Panc1 (cell line): ENCODE data around the gene TMEM242. TPM values are rescaled to one million over a fixed set of nuclear protein-coding genes. Genes with fewer than 3 reads are reported as not detected.

Source experiments
- ATAC-seq: fragments of 200-7000 bp; cut with Tn5 transposase; 2 replicates; pipeline ENCODE4 v1.9.1; 2020; ENCODE audit warnings: mild to moderate bottlenecking, moderate library complexity
- BruUV-seq: library from RNA; stranded (reverse); fragments of 400-500 nt; replicated peaks from 2 replicates; lab custom pipeline; 2021; lab: Mats Ljungman, UMichigan
- CTCF ChIA-PET: fragments of 300-600 bp; sonication (Branson Sonifier 250); formaldehyde crosslinking; loops from one replicate; lab custom pipeline; 2022; ENCODE audit warnings: antibody characterized with exemption; lab: Charles Lee
- POLR2A ChIA-PET: fragments of 300-600 bp; sonication (Branson Sonifier 250); formaldehyde crosslinking; loops from one replicate; lab custom pipeline; 2022; ENCODE audit warnings: antibody characterized with exemption; lab: Charles Lee
- DNase-seq: peaks from one replicate; pipeline ENCODE4 v3.0.0-alpha.2; 2010; ENCODE audit warnings: low read depth, low spot score
- H3K27ac ChIP-seq: 2 replicates; pipeline ENCODE4 v1.5.1; 2011; ENCODE audit warnings: mild to moderate bottlenecking, low read length, inconsistent platforms
- H3K27me3 ChIP-seq: fragments of 200-500 bp; sonication (Bioruptor generic); 2 replicates; pipeline ENCODE4 v1.6.0; 2014; ENCODE audit warnings: low read length, inconsistent platforms; ENCODE audit not compliant: control insufficient read depth, insufficient read depth
- H3K36me3 ChIP-seq: fragments of 200-500 bp; sonication (Bioruptor generic); 2 replicates; pipeline ENCODE4 v1.5.1; 2014; ENCODE audit warnings: inconsistent platforms, mild to moderate bottlenecking, low read length, moderate library complexity; ENCODE audit not compliant: control insufficient read depth, insufficient read depth
- H3K4me1 ChIP-seq: 2 replicates; pipeline ENCODE4 v1.5.1; 2011; ENCODE audit warnings: inconsistent platforms, mild to moderate bottlenecking, low read length, moderate library complexity; ENCODE audit not compliant: control insufficient read depth, insufficient read depth
- H3K4me3 ChIP-seq, 2 experiments: 2 replicates each; pipeline ENCODE4 v1.5.1; 2011 to 2012; ENCODE audit warnings: low read depth in 2 of 2, low read length in 2 of 2, mild to moderate bottlenecking in 2 of 2, inconsistent platforms in 1 of 2, moderate library complexity in 1 of 2
- H3K9me3 ChIP-seq: fragments of 200-500 bp; sonication (Bioruptor generic); 2 replicates; pipeline ENCODE4 v1.5.1; 2014; ENCODE audit warnings: low read depth, mild to moderate bottlenecking, inconsistent platforms, low read length, moderate library complexity; ENCODE audit not compliant: control insufficient read depth, insufficient read depth
- POLR2AphosphoS5 ChIP-seq: IDR thresholded peaks from 2 replicates; pipeline ENCODE4 v1.6.1; 2012; ENCODE audit warnings: mild to moderate bottlenecking, low read depth, low read length, moderate library complexity
- SIN3A ChIP-seq: IDR thresholded peaks from 2 replicates; pipeline ENCODE4 v1.6.1; 2012; ENCODE audit warnings: low read depth, mild to moderate bottlenecking, low read length, moderate library complexity, borderline replicate concordance; ENCODE audit not compliant: insufficient read depth
- TCF7L2 ChIP-seq: IDR thresholded peaks from 2 replicates; pipeline ENCODE4 v1.6.1; 2011; ENCODE audit warnings: mild to moderate bottlenecking, low read depth, low read length, inconsistent platforms
- in situ Hi-C: cut with HindIII; loops from 2 replicates; pipeline ENCODE4 v1.10.0; 2016; ENCODE audit warnings: low sequenced_read_pairs, low pct_unique_long_range_greater_than_20kb
- intact Hi-C: fragments of 100-400 bp; cut with micrococcal nuclease; formaldehyde crosslinking; loops from one replicate; pipeline ENCODE4 v1.10.0; 2022; ENCODE audit not compliant: unreplicated experiment
- total RNA-seq: library from RNA; stranded (reverse); gene quantifications from one replicate; pipeline ENCODE4 v1.2.1, GENCODE V29; 2021; ENCODE audit not compliant: unreplicated experiment
- TF ChIP-seq, protein P1 (sequence below): fragments of 450-650 bp; IDR thresholded peaks from 2 replicates; pipeline ENCODE4 v1.5.1; 2017; ENCODE audit warnings: mild to moderate bottlenecking
- TF ChIP-seq, protein P2 (sequence below), 2 experiments: IDR thresholded peaks; 2 replicates each; pipeline ENCODE4 v1.6.1; 2011 to 2012; ENCODE audit warnings: low read depth in 2 of 2, control low read depth in 1 of 2, low read length in 1 of 2, mild to moderate bottlenecking in 1 of 2, moderate library complexity in 1 of 2; ENCODE audit not compliant: insufficient read depth in 1 of 2

The TMEM242 gene
- total RNA-seq, 1 experiment from 2014 or later = 6.8 TPM

DNA sequence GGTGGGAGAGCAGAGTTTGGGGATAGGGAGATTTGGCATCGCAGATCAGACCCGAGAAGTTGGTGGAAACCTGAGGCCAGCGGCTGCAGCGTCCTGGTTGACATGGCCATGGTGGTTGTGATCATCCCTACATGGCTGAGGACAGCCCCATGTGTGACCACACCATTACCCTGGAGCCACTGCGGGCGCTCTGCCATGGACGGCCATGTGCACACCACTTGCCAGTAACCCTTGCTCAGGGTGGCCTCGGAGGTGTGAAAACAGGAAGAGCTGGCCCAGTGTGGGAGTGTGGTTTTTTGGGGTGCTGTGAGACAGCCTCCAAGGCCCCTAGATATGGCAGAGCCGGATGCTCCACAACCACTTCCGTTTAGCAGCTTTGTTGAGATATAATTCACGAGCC is 64.4 kb downstream of the TMEM242 start:
- ATAC-seq = no peak
- intact Hi-C loops = no loop called here
- no peak for DNase-seq
- ChIA-PET CTCF (no interaction called here), POLR2A (no interaction called here)
- Histone ChIP-seq H3K27me3 (peaks cover 8% of the 10 kb centered on the region; the same call in 1 of the 2 replicates), H3K36me3 (no peaks in the 10 kb centered on the region), H3K9me3 (no peaks in the 10 kb centered on the region), H3K4me1 (no peaks in the 10 kb centered on the region), H3K4me3 (no peak overlapping the region), H3K27ac (no peak overlapping the region)
- TF ChIP-seq, protein P1, sequence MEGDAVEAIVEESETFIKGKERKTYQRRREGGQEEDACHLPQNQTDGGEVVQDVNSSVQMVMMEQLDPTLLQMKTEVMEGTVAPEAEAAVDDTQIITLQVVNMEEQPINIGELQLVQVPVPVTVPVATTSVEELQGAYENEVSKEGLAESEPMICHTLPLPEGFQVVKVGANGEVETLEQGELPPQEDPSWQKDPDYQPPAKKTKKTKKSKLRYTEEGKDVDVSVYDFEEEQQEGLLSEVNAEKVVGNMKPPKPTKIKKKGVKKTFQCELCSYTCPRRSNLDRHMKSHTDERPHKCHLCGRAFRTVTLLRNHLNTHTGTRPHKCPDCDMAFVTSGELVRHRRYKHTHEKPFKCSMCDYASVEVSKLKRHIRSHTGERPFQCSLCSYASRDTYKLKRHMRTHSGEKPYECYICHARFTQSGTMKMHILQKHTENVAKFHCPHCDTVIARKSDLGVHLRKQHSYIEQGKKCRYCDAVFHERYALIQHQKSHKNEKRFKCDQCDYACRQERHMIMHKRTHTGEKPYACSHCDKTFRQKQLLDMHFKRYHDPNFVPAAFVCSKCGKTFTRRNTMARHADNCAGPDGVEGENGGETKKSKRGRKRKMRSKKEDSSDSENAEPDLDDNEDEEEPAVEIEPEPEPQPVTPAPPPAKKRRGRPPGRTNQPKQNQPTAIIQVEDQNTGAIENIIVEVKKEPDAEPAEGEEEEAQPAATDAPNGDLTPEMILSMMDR = no peak
- TF ChIP-seq SIN3A (no peak), POLR2AphosphoS5 (no peak), TCF7L2 (no peak)
- TF ChIP-seq, protein P2, sequence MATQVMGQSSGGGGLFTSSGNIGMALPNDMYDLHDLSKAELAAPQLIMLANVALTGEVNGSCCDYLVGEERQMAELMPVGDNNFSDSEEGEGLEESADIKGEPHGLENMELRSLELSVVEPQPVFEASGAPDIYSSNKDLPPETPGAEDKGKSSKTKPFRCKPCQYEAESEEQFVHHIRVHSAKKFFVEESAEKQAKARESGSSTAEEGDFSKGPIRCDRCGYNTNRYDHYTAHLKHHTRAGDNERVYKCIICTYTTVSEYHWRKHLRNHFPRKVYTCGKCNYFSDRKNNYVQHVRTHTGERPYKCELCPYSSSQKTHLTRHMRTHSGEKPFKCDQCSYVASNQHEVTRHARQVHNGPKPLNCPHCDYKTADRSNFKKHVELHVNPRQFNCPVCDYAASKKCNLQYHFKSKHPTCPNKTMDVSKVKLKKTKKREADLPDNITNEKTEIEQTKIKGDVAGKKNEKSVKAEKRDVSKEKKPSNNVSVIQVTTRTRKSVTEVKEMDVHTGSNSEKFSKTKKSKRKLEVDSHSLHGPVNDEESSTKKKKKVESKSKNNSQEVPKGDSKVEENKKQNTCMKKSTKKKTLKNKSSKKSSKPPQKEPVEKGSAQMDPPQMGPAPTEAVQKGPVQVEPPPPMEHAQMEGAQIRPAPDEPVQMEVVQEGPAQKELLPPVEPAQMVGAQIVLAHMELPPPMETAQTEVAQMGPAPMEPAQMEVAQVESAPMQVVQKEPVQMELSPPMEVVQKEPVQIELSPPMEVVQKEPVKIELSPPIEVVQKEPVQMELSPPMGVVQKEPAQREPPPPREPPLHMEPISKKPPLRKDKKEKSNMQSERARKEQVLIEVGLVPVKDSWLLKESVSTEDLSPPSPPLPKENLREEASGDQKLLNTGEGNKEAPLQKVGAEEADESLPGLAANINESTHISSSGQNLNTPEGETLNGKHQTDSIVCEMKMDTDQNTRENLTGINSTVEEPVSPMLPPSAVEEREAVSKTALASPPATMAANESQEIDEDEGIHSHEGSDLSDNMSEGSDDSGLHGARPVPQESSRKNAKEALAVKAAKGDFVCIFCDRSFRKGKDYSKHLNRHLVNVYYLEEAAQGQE (IDR thresholded peaks at IDR 0.05; ENCODE audit: insufficient read depth in 1 of 2, low read depth in 2 of 2, low read length in 1 of 2) = no peak
- BruUV-seq = no TSS peak
- in situ Hi-C loops = no loop called here

DNA sequence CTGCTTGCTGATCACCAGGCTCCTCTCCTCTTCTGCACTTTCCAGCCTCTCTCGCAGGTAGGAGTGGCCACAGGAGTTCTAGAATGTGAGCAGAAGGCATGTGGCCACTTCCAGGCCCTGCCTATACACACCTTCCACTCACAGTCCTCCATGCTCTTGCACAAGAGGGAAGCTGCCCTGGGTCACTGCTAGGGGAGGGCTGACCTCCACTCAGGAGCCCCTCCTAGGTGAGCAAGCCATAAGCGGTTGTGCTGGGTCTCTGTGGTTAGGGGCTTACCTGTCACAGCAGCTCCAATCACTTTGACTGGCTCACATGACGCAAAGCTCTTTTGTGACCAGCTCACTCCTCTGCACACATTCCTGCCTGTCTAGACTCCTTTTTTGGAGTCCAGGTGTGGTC is 68.2 kb downstream of the TMEM242 start:
- ATAC-seq (no peak), DNase-seq (no peak)
- TF ChIP-seq TCF7L2 = no peak
- TF ChIP-seq, protein P1 = no peak
- TF ChIP-seq SIN3A = no peak
- TF ChIP-seq, protein P2 (IDR thresholded peaks at IDR 0.05; ENCODE audit: insufficient read depth in 1 of 2, low read depth in 2 of 2, low read length in 1 of 2) = no peak
- TF ChIP-seq POLR2AphosphoS5 = no peak
- ChIA-PET POLR2A (no interaction called here), CTCF (no interaction called here)
- no peak overlapping the region for H3K4me3 ChIP-seq
- H3K4me1 ChIP-seq = no peaks in the 10 kb centered on the region
- intact Hi-C loops (no loop called here), in situ Hi-C loops (no loop called here)
- H3K36me3 ChIP-seq = no peaks in the 10 kb centered on the region
- BruUV-seq = no TSS peak
- no peak overlapping the region for H3K27ac ChIP-seq
- peaks cover 8% of the 10 kb centered on the region for H3K27me3 ChIP-seq
- no peaks in the 10 kb centered on the region for H3K9me3 ChIP-seq
